ENCODE measurements around the gene CFLAR.
"Not testable (repeated sequence)": the region's sequence is repeated elsewhere in the genome, so short reads cannot be mapped to it uniquely, and the experiment has no call there.

CFLAR gene

DNA sequence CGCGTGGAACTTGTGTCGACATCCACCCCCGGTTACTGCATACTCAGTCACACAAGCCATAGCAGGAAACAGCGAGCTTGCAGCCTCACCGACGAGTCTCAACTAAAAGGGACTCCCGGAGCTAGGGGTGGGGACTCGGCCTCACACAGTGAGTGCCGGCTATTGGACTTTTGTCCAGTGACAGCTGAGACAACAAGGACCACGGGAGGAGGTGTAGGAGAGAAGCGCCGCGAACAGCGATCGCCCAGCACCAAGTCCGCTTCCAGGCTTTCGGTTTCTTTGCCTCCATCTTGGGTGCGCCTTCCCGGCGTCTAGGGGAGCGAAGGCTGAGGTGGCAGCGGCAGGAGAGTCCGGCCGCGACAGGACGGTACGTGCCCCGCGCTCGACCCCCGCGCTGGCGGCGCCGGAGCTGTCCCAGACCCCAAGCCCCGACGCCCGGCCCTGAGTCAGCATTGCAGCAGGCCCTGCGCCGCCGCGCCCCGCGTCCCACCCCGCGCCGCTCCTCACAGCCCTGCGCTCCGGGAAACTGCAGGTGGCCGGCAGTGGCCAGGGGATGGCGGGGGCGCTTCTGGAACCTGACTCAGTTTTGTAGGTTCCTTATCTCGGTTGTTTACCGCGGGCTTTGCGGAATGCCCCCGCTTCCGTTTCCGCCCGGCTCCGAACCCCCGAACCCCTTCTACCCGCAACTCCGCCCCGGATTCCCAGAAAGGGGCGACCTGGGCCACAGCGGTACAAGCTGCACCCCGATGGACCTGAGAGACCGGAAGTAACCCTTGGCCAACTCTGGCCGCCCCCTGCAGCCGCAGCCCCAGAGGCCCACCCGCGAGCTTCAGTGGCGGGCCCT, at the start of gene CFLAR:
CFLAR (plus strand) TSS at position 50 of the 844 bp plus-strand sequence. CDS start 13,702 bp downstream, outside the sequence.
- DNase-seq (ENCODE audit: low read depth, low spot score), result peak; percentile 73

GRCh38 chr2:201070948-201071478, 45.0 kb upstream of the CFLAR start:
- no peak for DNase-seq (ENCODE audit: low read depth, low spot score)

DNA sequence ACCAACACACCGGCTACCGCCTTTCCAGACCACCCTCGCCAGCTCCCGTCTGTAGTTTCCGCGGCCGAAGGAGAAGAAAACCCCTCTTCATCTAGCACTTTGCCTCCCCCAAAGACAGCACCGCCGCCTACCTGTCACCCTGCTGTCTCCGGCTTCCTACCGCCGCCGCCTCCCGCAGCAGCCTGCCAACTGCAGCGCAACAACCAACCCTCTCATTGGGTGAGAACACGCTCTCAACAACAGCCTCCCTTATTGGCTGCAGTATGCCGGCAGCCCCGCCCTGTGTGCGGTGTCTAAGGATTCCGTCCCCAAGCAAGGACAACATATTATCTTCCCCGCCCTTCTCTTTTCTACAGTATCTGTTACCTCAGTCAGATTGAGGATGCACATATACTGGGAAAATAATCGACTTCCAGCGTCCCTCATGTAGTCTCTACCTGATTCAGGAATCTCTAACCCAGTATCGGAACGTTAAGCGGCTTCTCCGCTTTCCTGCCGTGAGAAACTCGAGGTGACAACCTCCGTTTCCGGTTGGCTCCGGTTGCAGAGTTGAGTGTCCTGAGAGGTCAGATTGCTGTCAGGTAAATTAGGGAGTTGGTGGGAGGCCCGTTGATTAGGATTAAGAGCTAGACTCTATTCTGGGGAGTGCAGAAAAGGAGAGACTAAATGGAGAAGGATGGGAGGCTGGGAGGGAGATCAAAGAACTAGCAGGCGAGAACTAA, 44.3 kb upstream of the CFLAR start, which contains the start of the genes HYCC2 and NDUFB3:
HYCC2 (minus strand) TSS at position 193 of the 722 bp plus-strand sequence. CDS start 47,662 bp downstream, outside the sequence.
NDUFB3 (plus strand) TSS at position 523 of the 722 bp plus-strand sequence. CDS start 6,882 bp downstream, outside the sequence.
- DNase-seq (ENCODE audit: low read depth, low spot score), result peak; percentile 98

DNA sequence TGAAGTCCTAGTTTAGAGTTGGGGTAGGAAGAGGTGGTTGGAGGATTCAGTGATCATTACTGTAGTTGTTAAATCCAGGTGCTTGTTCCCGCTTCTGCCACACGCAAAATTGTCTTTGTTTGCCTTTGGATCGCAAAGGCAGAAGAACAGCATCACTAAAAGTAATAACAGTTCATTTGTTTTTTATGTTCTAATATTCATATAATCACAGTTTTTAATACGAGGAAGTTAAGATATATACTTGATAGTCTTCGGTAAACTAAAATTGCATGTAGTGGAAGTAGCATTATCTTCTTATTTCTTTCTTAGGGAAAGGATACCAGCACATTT, 43.8 kb upstream of the CFLAR start:
- no peak for DNase-seq (ENCODE audit: low read depth, low spot score)

DNA sequence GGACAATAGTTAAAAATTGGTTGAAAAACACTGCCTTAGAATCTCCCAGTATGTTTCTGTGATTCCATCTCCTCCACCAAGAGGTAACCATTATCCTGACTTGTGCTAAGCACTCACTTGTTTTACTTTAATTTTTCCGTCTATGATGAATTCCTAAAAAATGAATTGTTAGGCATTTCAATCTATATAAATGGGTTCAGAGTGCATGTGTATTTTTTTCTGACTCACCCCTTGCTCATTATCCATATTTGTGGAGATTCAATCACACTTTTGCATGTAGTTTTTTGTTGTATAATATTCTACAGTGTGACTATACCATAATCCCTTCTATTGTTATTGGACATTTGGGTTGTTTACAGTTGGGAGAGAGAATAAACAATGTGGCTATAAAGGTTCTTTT, 42.9 kb upstream of the CFLAR start:
- DNase-seq (ENCODE audit: low read depth, low spot score), result no peak

GRCh38 chr2:201074996-201075395, 41.0 kb upstream of the CFLAR start:
- DNase-seq (ENCODE audit: low read depth, low spot score), result no peak

GRCh38 chr2:201084863-201085262, 31.1 kb upstream of the CFLAR start:
- no peak for DNase-seq (ENCODE audit: low read depth, low spot score)

GRCh38 chr2:201090574-201090973, 25.4 kb upstream of the CFLAR start:
- DNase-seq (ENCODE audit: low read depth, low spot score), result no peak

GRCh38 chr2:201093573-201093972, 22.4 kb upstream of the CFLAR start:
- no peak for DNase-seq (ENCODE audit: low read depth, low spot score)

DNA sequence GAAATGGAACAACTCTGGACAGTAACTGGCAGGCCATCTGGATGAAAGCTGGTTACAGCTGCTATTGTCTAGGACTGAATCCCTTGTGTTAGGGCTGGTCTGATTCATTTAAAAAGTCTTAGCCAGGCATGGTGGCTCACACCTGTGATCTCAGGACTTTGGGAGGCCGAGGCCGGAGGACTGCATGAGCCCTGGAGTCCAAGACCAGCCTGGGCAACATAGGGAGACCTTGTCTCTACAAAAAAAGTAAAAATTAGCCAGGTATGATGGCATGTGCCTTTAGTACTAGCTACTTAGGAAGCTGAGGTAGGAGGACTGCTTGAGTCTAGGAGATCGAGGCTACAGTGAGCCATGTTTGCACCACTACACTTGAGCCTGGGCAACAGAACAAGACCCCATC, 15.5 kb upstream of the CFLAR start:
- no peak for DNase-seq (ENCODE audit: low read depth, low spot score)

DNA sequence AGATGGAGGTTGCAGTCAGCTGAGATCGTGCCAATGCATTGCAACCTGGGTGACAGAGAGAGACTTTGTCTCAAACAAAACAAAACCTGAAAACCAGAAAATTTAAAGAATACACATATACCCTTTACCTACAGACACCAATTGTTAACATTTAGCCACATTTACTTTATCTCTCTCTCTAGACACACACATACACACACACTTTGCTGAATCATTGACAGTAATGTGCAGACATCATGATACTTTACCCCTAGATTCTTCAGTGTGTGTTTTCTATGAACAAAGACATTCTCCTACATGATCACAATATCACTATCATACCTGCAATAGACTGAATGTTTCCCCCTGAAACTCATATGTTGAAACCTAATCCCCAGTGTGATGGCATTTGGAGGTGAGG, 10.2 kb upstream of the CFLAR start:
- no peak for DNase-seq (ENCODE audit: low read depth, low spot score)

GRCh38 chr2:201107624-201108023, 8.3 kb upstream of the CFLAR start:
- DNase-seq (ENCODE audit: low read depth, low spot score), result no peak

DNA sequence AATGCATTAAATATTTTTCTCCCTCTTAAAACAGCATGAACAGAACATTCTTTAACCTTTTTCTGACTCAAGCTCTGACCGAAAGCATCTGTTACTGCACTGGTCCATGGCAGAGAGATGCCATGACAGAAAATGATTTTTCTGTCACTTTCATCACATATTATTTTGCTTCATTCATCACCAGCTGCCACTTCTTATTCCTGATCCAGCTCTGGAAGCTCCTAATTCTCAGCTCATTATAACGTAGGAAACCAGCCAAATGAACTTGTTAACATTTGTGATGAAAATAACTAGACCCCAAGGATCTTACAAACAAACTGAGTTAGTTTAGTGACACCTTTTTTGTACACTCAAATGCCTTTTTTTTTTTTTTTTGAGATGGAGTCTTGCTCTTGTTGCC, 7.6 kb upstream of the CFLAR start:
- DNase-seq (ENCODE audit: low read depth, low spot score), result no peak

DNA sequence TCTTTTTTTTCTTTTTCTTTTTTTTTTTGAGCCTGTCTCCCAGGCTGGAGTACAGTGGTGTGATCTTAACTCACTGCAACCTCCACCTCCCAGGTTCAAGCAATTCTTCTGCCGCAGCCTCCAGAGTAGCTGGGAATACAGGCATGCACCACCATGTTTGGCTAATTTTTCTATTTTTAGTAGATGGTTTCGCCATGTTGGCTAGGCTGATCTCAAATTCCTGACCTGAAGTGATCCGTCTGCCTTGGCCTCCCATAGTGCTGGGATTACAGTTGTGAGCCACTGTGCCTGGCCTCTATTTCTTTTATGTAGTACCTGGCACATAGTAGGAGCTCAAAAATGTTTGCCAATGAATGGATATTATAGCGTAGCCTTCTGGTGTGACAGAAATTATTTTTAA, 6.8 kb upstream of the CFLAR start:
- DNase-seq (ENCODE audit: low read depth, low spot score), result no peak

DNA sequence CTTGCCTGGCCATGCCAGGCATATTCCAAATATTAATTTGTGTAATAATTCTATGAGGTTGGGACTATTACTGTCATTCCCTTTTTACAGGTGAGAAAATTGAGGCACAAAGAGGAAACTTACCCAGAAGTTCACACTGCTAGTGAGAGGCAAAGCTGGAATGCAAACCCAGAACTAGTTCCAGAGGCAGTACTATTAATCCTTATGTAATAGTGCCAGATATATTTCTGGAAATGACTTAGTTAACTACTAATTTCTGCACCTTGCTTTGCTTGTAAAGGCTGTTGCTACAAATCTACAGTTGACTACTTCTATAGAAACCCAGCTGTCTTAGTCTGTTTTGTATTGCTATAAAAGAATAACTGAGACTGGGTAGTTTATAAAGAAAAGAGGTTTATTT, 5.3 kb upstream of the CFLAR start:
- DNase-seq (ENCODE audit: low read depth, low spot score), result no peak

GRCh38 chr2:201111096-201111495, 4.9 kb upstream of the CFLAR start:
- DNase-seq (ENCODE audit: low read depth, low spot score), result no peak

DNA sequence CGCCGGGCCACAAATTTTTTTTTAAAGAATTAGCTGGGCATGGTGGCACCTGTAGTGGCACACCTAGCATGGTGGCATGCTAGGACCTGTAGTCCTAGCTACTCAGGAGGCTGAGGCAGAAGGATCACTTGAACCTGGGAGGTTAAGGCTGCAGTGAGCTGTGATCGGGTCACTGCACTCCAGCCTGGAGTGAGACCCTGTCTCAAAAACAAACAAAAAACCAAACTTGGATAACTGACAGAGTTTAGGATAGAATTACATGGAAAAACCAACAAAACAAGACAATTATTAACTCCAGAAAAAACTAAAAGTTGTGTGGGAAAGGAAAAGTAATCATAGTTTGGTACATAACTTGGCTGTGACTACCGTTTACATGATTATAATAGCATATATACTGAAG, 1.6 kb upstream of the CFLAR start:
- no peak for DNase-seq (ENCODE audit: low read depth, low spot score)

DNA sequence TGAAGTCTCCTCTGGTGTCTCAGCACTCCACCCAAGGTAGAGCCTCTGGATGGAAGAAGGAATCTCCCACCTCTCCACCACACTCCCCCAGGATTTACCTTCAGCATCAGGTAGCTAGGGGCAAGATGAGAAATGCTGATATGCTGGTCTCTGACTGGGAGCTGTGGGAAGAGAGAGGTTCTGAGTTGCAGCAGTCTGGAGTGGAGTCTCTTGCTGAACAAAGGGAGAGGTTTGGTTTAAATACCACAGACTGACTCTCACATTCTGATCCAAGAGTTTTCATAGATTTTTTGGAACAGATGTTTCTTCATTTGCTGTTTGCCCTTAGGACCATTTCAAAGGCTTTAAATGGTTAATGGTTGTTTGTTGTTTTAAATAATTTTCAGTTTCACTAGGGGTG, 1.1 kb upstream of the CFLAR start:
- DNase-seq (ENCODE audit: low read depth, low spot score), result peak; percentile 62

DNA sequence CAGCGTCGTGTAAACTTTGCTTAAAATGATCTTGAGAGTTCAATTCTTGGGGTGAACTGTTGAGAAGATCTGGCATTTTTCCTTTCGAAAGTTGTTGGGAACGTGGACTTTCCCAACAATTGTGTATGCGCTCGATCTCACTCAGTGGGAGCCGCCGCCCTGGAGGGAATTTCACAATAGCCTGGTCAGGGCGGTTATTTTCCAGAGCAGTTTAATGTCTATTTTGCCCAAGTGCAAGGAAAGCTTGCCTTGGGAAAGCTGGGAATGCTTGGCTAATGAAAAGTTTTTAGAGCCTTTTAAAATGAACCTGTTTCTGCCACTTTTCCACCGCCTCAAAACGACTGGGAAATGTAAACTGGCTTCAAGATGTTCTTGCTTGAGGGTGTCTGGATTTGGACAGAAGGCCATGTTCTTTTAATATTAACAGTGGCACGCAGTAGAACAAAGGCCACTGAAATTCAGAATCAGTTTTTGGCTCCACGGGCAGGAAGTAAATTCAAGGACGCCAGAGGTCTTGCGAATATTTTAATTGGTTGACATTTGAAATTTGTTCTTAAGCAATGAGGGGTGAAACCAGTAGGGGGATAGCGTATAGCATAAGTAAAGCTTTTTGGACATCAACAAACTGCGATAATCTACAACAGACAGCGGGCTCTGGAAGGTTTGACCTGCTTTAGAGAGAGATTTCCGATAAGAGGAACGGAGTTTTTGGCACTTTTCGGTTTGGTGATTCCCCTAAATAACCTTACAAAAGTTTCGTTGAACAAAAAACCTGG, 1.2 kb downstream of the CFLAR start:
- peak; percentile 69 for DNase-seq (ENCODE audit: low read depth, low spot score)

DNA sequence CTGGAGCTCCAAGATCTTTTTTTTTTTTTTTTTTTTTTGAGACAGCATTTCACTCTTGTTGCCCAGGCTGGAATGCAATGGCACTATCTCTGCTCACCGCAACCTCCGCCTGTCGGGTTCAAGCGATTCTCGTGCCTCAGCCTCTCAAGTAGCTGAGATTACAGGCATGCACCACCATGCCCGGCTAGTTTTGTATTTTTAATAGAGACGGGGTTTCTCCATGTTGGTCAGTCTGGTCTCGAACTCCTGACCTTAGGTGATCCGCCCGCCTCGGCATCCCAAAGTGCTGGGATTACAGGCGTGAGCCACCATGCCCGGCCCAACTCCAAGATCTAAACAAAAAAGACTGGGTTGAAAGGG, 1.8 kb downstream of the CFLAR start:
- DNase-seq (ENCODE audit: low read depth, low spot score), result not testable (repeated sequence)

DNA sequence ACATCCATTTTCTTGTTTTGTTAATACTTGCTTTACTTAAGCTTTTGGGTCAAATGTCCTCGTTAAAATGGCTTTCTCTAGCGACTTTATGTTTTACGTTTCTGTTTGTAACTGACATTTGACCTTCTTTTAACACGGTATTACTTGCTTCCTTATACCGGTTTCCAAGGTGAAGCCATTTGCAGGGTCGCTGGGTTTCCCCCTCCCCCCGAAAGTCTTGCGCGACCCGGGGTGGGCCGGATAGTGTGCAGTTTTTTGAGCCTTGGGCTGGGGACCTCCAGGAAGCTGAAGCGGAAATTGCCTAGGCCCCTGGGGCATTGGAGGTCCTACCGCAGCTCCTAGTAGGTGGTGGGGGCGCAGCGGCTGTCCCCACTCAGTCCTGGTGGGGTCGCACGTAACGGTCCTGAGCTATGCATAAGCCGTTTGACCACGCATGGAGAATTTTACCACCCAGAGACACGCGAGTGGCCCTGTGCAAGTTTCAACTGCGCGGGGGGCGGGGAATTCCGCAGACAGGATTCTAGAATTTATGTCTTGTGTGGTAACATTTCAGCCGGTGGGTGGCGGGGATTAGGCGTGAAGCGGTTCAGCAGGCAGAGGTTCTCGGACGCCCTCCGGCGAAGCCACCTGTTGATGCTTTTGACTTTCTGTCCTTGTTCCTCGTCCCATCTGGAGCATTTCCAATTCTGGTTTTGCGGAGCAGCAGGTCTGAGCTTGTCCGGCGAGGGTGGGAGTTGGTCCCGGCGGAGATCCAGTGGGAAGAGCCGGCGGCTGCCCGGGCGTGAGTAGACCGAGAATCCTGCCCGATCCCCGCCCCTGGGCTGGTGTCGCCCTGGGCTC, 2.4 kb downstream of the CFLAR start:
- peak; percentile 95 for DNase-seq (ENCODE audit: low read depth, low spot score)

All from ELF-1 (cell line).